Loucy (cell line): Measurements from ENCODE around the gene CLCN2.
"Not testable (repeated sequence)": the region's sequence is repeated elsewhere in the genome, so short reads cannot be mapped to it uniquely, and the experiment has no call there.

Experiments
- H2AFZ ChIP-seq: fragments of 200-600 bp; sonication (generic); 2 replicates; pipeline ENCODE4 v1.6.0; 2016; ENCODE audit warnings: antibody characterized with exemption, mild to moderate bottlenecking, low read length, moderate library complexity
- H3F3A ChIP-seq: fragments of 200-600 bp; 2 replicates; pipeline ENCODE4 v1.6.0; 2016; ENCODE audit warnings: antibody characterized with exemption, low read depth, mild to moderate bottlenecking
- H3K27me3 ChIP-seq: fragments of 200-600 bp; sonication (generic); 2 replicates; pipeline ENCODE4 v1.6.1; 2014; ENCODE audit warnings: low read length, mild to moderate bottlenecking; ENCODE audit not compliant: insufficient read depth, poor library complexity, severe bottlenecking
- H3K36me3 ChIP-seq: fragments of 200-600 bp; sonication (generic); 2 replicates; pipeline ENCODE4 v1.6.1; 2016; ENCODE audit warnings: low read length; ENCODE audit not compliant: insufficient read depth
- H3K4me1 ChIP-seq: fragments of 200-600 bp; sonication (generic); 2 replicates; pipeline ENCODE4 v1.5.1; 2014; ENCODE audit warnings: low read length, mild to moderate bottlenecking; ENCODE audit not compliant: insufficient read depth, poor library complexity, severe bottlenecking
- H3K4me2 ChIP-seq: fragments of 200-600 bp; sonication (generic); 2 replicates; pipeline ENCODE4 v1.6.0; 2014; ENCODE audit warnings: antibody characterized with exemption, low read length, low read depth, mild to moderate bottlenecking; ENCODE audit not compliant: poor library complexity, severe bottlenecking
- H3K4me3 ChIP-seq: fragments of 200-600 bp; sonication (generic); 2 replicates; pipeline ENCODE4 v1.5.1; 2014; ENCODE audit warnings: low read length, mild to moderate bottlenecking, mixed read lengths; ENCODE audit not compliant: poor library complexity, severe bottlenecking
- H3K79me2 ChIP-seq: fragments of 200-600 bp; sonication (generic); 2 replicates; pipeline ENCODE4 v1.6.1; 2014; ENCODE audit warnings: low read length; ENCODE audit not compliant: insufficient read depth
- H3K9ac ChIP-seq: fragments of 200-600 bp; sonication (generic); 2 replicates; pipeline ENCODE4 v1.6.0; 2014; ENCODE audit warnings: mild to moderate bottlenecking, low read depth, low read length, moderate library complexity; ENCODE audit not compliant: poor library complexity, severe bottlenecking
- H3K9me2 ChIP-seq: fragments of 200-600 bp; sonication (generic); replicated peaks from 2 replicates; pipeline ENCODE4 v1.6.1; 2016; ENCODE audit warnings: low read depth, low read length, mixed read lengths
- H3K9me3 ChIP-seq: fragments of 200-600 bp; sonication (generic); 2 replicates; pipeline ENCODE4 v1.6.1; 2014; ENCODE audit warnings: mild to moderate bottlenecking, antibody characterized with exemption, low read length, low read depth; ENCODE audit not compliant: insufficient read depth
- H4K20me1 ChIP-seq: fragments of 200-600 bp; sonication (generic); 2 replicates; pipeline ENCODE4 v1.6.0; 2014; ENCODE audit warnings: antibody characterized with exemption, low read length, mild to moderate bottlenecking; ENCODE audit not compliant: insufficient read depth, poor library complexity, severe bottlenecking
- EZH2phosphoT487 ChIP-seq: fragments of 200-600 bp; IDR thresholded peaks from 2 replicates; pipeline ENCODE4 v1.6.1; 2018; ENCODE audit warnings: antibody characterized with exemption, mild to moderate bottlenecking, moderate library complexity, borderline replicate concordance
- TF ChIP-seq, protein P1 (sequence below): fragments of 200-600 bp; sonication (generic); conservative IDR thresholded peaks from 2 replicates; pipeline ENCODE4 v1.5.1; 2014; ENCODE audit warnings: mild to moderate bottlenecking, antibody characterized with exemption, low read length

CLCN2 gene

DNA sequence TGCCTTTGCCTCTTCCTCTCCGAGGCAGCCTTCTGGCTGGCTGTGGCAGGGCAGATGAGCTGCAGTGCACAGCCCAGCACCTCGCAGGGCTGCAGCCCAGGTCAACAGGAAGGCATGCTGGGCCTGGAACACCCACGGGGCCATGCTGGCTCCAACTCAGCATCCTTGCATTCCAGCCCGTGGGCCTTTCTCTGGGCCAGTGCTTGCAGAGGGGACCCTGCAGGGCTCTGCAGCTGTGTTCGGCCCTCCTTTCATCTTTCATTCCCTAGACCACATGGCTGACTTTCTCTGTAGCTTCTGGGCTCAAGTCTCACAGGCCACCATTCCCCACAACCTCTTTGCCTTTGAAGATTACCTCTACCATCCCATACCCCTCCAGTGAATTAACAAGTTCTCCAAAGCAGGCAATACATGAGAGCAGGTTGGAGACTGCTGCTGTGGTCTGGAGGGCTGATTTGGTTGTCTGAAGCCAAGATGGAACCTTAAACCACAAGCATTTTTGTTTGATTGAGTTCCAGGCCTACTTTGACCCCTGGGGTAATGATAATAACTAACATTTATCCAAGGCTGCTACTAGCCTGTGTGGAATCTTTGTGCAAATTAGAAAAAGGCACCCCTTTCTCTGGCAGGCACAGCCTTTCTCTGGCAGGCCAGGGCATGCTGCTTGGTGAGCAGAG is 18.1 kb downstream of the CLCN2 start:
- Histone ChIP-seq H3K36me3 (no peaks in the 10 kb centered on the region), H3K4me3 (no peak overlapping the region), H4K20me1 (no peaks in the 10 kb centered on the region)

DNA sequence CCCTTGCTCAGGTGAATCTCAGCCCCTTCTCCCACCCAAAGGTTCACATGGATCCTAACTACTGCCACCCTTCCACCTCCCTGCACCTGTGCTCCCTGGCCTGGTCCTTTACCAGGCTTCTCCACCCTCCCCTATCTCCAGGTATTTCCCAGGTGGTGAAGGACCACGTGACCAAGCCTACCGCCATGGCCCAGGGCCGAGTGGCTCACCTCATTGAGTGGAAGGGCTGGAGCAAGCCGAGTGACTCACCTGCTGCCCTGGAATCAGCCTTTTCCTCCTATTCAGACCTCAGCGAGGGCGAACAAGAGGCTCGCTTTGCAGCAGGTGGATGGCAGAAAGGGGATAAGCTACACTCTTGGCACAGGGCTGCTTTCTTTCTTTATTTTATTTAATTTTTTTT is 19.5 kb downstream of the CLCN2 start:
- Histone ChIP-seq H2AFZ (no peak overlapping the region), H3K79me2 (no peaks in the 10 kb centered on the region), H3K9me2 (no peaks in the 10 kb centered on the region), H3F3A (no peaks in the 10 kb centered on the region), H4K20me1 (no peaks in the 10 kb centered on the region), H3K4me1 (peaks cover 7% of the 10 kb centered on the region), H3K9ac (no peak overlapping the region), H3K27me3 (no peaks in the 10 kb centered on the region), H3K4me2 (no peak overlapping the region), H3K9me3 (no peaks in the 10 kb centered on the region), H3K36me3 (no peaks in the 10 kb centered on the region), H3K4me3 (no peak overlapping the region)
- TF ChIP-seq, protein P1, sequence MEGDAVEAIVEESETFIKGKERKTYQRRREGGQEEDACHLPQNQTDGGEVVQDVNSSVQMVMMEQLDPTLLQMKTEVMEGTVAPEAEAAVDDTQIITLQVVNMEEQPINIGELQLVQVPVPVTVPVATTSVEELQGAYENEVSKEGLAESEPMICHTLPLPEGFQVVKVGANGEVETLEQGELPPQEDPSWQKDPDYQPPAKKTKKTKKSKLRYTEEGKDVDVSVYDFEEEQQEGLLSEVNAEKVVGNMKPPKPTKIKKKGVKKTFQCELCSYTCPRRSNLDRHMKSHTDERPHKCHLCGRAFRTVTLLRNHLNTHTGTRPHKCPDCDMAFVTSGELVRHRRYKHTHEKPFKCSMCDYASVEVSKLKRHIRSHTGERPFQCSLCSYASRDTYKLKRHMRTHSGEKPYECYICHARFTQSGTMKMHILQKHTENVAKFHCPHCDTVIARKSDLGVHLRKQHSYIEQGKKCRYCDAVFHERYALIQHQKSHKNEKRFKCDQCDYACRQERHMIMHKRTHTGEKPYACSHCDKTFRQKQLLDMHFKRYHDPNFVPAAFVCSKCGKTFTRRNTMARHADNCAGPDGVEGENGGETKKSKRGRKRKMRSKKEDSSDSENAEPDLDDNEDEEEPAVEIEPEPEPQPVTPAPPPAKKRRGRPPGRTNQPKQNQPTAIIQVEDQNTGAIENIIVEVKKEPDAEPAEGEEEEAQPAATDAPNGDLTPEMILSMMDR = no peak
- no peak for TF ChIP-seq EZH2phosphoT487

More for the DNA sequence above, 18.1 kb downstream of the CLCN2 start:
- no peaks in the 10 kb centered on the region for H3K27me3 ChIP-seq
- no peaks in the 10 kb centered on the region for H3K9me2 ChIP-seq
- no peak overlapping the region for H3K9ac ChIP-seq
- H3K9me3 ChIP-seq = no peaks in the 10 kb centered on the region
- H3F3A ChIP-seq = no peaks in the 10 kb centered on the region
- no peaks in the 10 kb centered on the region for H3K79me2 ChIP-seq
- H3K4me2 ChIP-seq = no peak overlapping the region
- no peak overlapping the region for H2AFZ ChIP-seq
- TF ChIP-seq, protein P1 = no peak
- no peak for TF ChIP-seq EZH2phosphoT487
- H3K4me1 ChIP-seq = peaks cover 7% of the 10 kb centered on the region

DNA sequence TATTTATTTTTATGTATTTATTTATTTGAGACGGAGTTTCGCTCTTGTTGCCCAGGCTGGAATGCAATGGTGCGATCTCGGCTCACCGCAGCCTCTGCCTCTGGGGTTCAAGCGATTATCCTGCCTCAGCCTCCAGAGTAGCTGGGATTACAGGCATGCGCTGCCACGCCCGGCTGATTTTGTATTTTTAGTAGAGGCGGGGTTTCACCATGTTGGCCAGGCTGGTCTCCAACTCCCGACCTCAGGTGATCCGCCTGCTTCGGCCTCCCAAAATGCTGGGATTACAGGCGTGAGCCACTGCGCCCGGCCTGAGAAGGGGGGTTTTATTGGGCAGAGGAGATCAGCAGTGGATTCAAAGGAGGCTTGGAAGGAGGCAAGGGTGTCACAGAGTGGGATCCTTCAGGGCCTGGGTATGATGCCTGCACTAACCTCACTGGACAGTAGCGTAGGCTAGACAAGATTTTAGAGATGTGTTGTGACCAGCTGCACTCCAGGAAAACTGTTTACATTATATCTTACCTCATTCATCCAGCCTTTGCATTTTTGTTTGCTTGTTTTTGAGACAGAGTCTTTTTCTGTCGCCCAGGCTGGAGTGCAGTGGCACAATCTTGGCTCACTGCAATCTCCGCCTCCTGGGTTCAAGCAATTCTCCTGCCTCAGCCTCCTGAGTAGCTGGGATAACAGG is 21.8 kb downstream of the CLCN2 start:
- H4K20me1 ChIP-seq, H3F3A ChIP-seq: not testable (repeated sequence)
- H3K36me3 ChIP-seq = peaks cover 11% of the 10 kb centered on the region; the same call in 1 of the 2 replicates

More for the DNA sequence above, 21.8 kb downstream of the CLCN2 start:
- H3K9me3 ChIP-seq, H3K27me3 ChIP-seq, H3K4me3 ChIP-seq, H3K79me2 ChIP-seq, H3K9ac ChIP-seq, H3K4me2 ChIP-seq, H3K4me1 ChIP-seq, H3K9me2 ChIP-seq, H2AFZ ChIP-seq: not testable (repeated sequence)
